SK-N-SH (cell line): ENCODE data around the gene MYCL. TPM values are rescaled to one million over a fixed set of nuclear protein-coding genes. Genes with fewer than 3 reads are reported as not detected.

ENCODE experiments used
- CTCF ChIA-PET: fragments of 300-600, 350-600 bp; formaldehyde crosslinking; extraction: SDS; loops from one replicate; lab custom pipeline; 2021; lab: Yijun Ruan, JAX
- POLR2A ChIA-PET: fragments of 350-600 bp; sonication (Branson Sonifier 250); formaldehyde crosslinking; extraction: SDS; loops from one replicate; lab custom pipeline; 2020; ENCODE audit warnings: antibody characterized with exemption, inconsistent platforms; lab: Yijun Ruan, JAX
- DNase-seq: peaks from one replicate; pipeline ENCODE4 v3.0.0; 2012
- H2AFZ ChIP-seq: fragments of 200-600 bp; sonication (generic); 2 replicates; pipeline ENCODE4 v1.8.1; 2016; ENCODE audit warnings: antibody characterized with exemption, mild to moderate bottlenecking, low read depth
- H3F3A ChIP-seq: fragments of 200-600 bp; sonication (generic); replicated peaks from 2 replicates; pipeline ENCODE3; 2016; ENCODE audit warnings: antibody characterized with exemption, mild to moderate bottlenecking; ENCODE audit not compliant: insufficient read depth
- H3K27ac ChIP-seq, 2 experiments: fragments of 200-500 bp in 1 of 2; fragments of 200-600 bp in 1 of 2; sonication (Bioruptor generic) in 1 of 2; sonication (generic), shearing (Covaris generic) in 1 of 2; 2 replicates each; pipeline versions ENCODE4 v1.5.1 to v1.6.1; 2014 to 2016; ENCODE audit warnings: low read depth in 2 of 2, inconsistent platforms in 1 of 2, low read length in 1 of 2, mild to moderate bottlenecking in 1 of 2, mixed read lengths in 1 of 2
- H3K27me3 ChIP-seq: fragments of 200-600 bp; sonication (generic), shearing (Covaris generic); 2 replicates; pipeline ENCODE4 v1.6.1; 2016; ENCODE audit warnings: mixed run types; ENCODE audit not compliant: insufficient read depth
- H3K36me3 ChIP-seq, 2 experiments: fragments of 200-500 bp in 1 of 2; fragments of 200-600 bp in 1 of 2; sonication (Bioruptor generic) in 1 of 2; sonication (generic) in 1 of 2; replicated peaks in 1 of 2; 2 replicates each; pipeline versions ENCODE3 to v1.5.1; 2014 to 2016; ENCODE audit warnings: low read length in 1 of 2, mild to moderate bottlenecking in 1 of 2; ENCODE audit not compliant: insufficient read depth in 2 of 2, control insufficient read depth in 1 of 2
- H3K4me1 ChIP-seq, 2 experiments: fragments of 200-500 bp in 1 of 2; fragments of 200-600 bp in 1 of 2; sonication (Bioruptor generic) in 1 of 2; sonication (generic), shearing (Covaris generic) in 1 of 2; 2 replicates each; pipeline versions ENCODE4 v1.5.1 to v1.6.1; 2014 to 2016; ENCODE audit warnings: low read depth in 1 of 2, low read length in 1 of 2, mixed run types in 1 of 2; ENCODE audit not compliant: insufficient read depth in 2 of 2, control insufficient read depth in 1 of 2
- H3K4me2 ChIP-seq: fragments of 200-600 bp; sonication (generic), shearing (Covaris generic); 2 replicates; pipeline ENCODE4 v1.6.1; 2017; ENCODE audit warnings: mixed run types
- H3K4me3 ChIP-seq, 2 experiments: fragments of 200-500 bp in 1 of 2; fragments of 200-600 bp in 1 of 2; sonication (Bioruptor generic) in 1 of 2; sonication (generic), shearing (Covaris generic) in 1 of 2; 2 replicates each; pipeline versions ENCODE4 v1.5.1 to v1.8.1; 2014 to 2016; ENCODE audit warnings: low read depth in 2 of 2, inconsistent platforms in 1 of 2, low read length in 1 of 2, mild to moderate bottlenecking in 1 of 2, mixed read lengths in 1 of 2, moderate library complexity in 1 of 2
- H3K79me2 ChIP-seq: fragments of 200-600 bp; sonication (generic); 2 replicates; pipeline ENCODE4 v1.8.1; 2017; ENCODE audit warnings: mild to moderate bottlenecking; ENCODE audit not compliant: insufficient read depth
- H3K9ac ChIP-seq: fragments of 200-600 bp; sonication (generic); 2 replicates; pipeline ENCODE4 v1.6.1; 2017; ENCODE audit warnings: mixed run types
- H3K9me2 ChIP-seq: fragments of 200-600 bp; sonication (generic); 2 replicates; pipeline ENCODE4 v1.6.1; 2017; ENCODE audit warnings: mixed run types
- H3K9me3 ChIP-seq: fragments of 200-600 bp; sonication (generic); 2 replicates; pipeline ENCODE4 v1.6.1; 2017; ENCODE audit warnings: mixed run types, mild to moderate bottlenecking, moderate library complexity
- H4K20me1 ChIP-seq: fragments of 200-600 bp; sonication (generic); 2 replicates; pipeline ENCODE4 v1.6.1; 2017; ENCODE audit warnings: mild to moderate bottlenecking, mixed run types; ENCODE audit not compliant: insufficient read depth
- CHD2 ChIP-seq: fragments of 150-350 bp; IDR thresholded peaks from 2 replicates; pipeline ENCODE4 v1.6.1; 2018; ENCODE audit warnings: low read length; ENCODE audit not compliant: partially characterized antibody
- CTCF ChIP-seq: fragments of 200-600 bp; sonication (generic); IDR thresholded peaks from 2 replicates; pipeline ENCODE4 v1.6.1; 2017; ENCODE audit warnings: antibody characterized with exemption, mild to moderate bottlenecking, moderate library complexity
- ELF1 ChIP-seq: IDR thresholded peaks from 2 replicates; pipeline ENCODE4 v1.4.0; 2012
- EP300 ChIP-seq, 2 experiments: IDR thresholded peaks; 2 replicates each; pipeline versions ENCODE4 v1.4.0 to v1.6.1; 2012; ENCODE audit warnings: borderline replicate concordance in 1 of 2, low read depth in 1 of 2, low read length in 1 of 2
- FOSL2 ChIP-seq: IDR thresholded peaks from 2 replicates; pipeline ENCODE4 v1.4.0; 2012; ENCODE audit warnings: low read depth, mild to moderate bottlenecking, moderate library complexity, borderline replicate concordance
- FOXJ3 ChIP-seq: sonication (generic); formaldehyde crosslinking; IDR thresholded peaks from 2 replicates; pipeline ENCODE4 v1.5.1; 2020; ENCODE audit warnings: mild to moderate bottlenecking, missing genetic modification reagents
- GABPA ChIP-seq: IDR thresholded peaks from 2 replicates; pipeline ENCODE4 v1.4.0; 2012; ENCODE audit warnings: low read depth, mild to moderate bottlenecking
- JUND ChIP-seq: IDR thresholded peaks from 2 replicates; pipeline ENCODE4 v1.4.0; 2012
- MXI1 ChIP-seq: IDR thresholded peaks from 2 replicates; pipeline ENCODE4 v1.6.1; 2012; ENCODE audit warnings: mild to moderate bottlenecking, low read depth, low read length, improper control_type of control experiment
- POLR2AphosphoS5 ChIP-seq: IDR thresholded peaks from 2 replicates; pipeline ENCODE4 v1.6.1; 2012; ENCODE audit warnings: low read depth, low read length
- RAD21 ChIP-seq: IDR thresholded peaks from 2 replicates; pipeline ENCODE4 v1.6.1; 2012; ENCODE audit warnings: mild to moderate bottlenecking, low read length
- RCOR1 ChIP-seq: fragments of 150-350 bp; IDR thresholded peaks from 2 replicates; pipeline ENCODE4 v1.6.1; 2017; ENCODE audit warnings: antibody characterized with exemption, low read length
- SIN3A ChIP-seq: IDR thresholded peaks from 2 replicates; pipeline ENCODE4 v1.6.1; 2012; ENCODE audit warnings: low read depth, mild to moderate bottlenecking, low read length, moderate library complexity, borderline replicate concordance
- SMC3 ChIP-seq: IDR thresholded peaks from 2 replicates; pipeline ENCODE4 v1.6.1; 2012; ENCODE audit warnings: low read depth, low read length, improper control_type of control experiment
- TCF12 ChIP-seq: IDR thresholded peaks from 2 replicates; pipeline ENCODE4 v1.4.0; 2012
- TEAD4 ChIP-seq: IDR thresholded peaks from 2 replicates; pipeline ENCODE4 v1.4.0; 2012; ENCODE audit warnings: mild to moderate bottlenecking, borderline replicate concordance; ENCODE audit not compliant: insufficient read depth
- USF2 ChIP-seq: fragments of 150-350 bp; IDR thresholded peaks from 2 replicates; pipeline ENCODE4 v1.6.1; 2017; ENCODE audit warnings: antibody characterized with exemption, low read length, low read depth, borderline replicate concordance
- ZBTB33 ChIP-seq: IDR thresholded peaks from 2 replicates; pipeline ENCODE4 v1.4.0; 2012; ENCODE audit warnings: low read depth, borderline replicate concordance
- WGBS: methylation state at CpG from one replicate; pipeline ENCODE4 v1.1.6; 2017; ENCODE audit warnings: low lambda C conversion rate; 5-methylcytosine and 5-hydroxymethylcytosine counted together
- polyA plus RNA-seq, 3 experiments: library from polyadenylated mRNA; depleted of rRNA; stranded (reverse); fragments of >200 nt; gene quantifications; 2 replicates each; pipeline ENCODE4 v1.2.3, GENCODE V29; 2012

Gene MYCL
- polyA plus RNA-seq, 1 of the 3 experiments (the other 2 are of a cell fraction) = 0.48 TPM

- TF ChIP-seq TEAD4 = no peak
- TF ChIP-seq EP300 (IDR thresholded peaks at IDR 0.05; ENCODE audit: borderline replicate concordance in 1 of 2, low read depth in 1 of 2, low read length in 1 of 2) = no peak
- no peak for TF ChIP-seq RAD21
- TF ChIP-seq SIN3A = no peak
- TF ChIP-seq ZBTB33 = no peak
Measured at GRCh38 chr1:39946216-39946615, 44.5 kb upstream of the MYCL start (continued).

- Histone ChIP-seq H3K27ac (no peak overlapping the region), H3K4me3 (no peak overlapping the region), H2AFZ (no peak overlapping the region), H3K79me2 (no peaks in the 10 kb centered on the region), H3K4me1 (no peaks in the 10 kb centered on the region; a peak in 1 of 4 replicates), H4K20me1 (no peaks in the 10 kb centered on the region), H3K27me3 (peaks cover 5% of the 10 kb centered on the region; the same call in 1 of the 2 replicates), H3K9ac (no peak overlapping the region), H3K9me2 (no peaks in the 10 kb centered on the region), H3F3A (no peaks in the 10 kb centered on the region), H3K4me2 (no peak overlapping the region), H3K9me3 (no peaks in the 10 kb centered on the region), H3K36me3 (no peaks in the 10 kb centered on the region)
- ChIA-PET CTCF (no interaction called here), POLR2A (no interaction called here)
- 53% methylated on average over 8 of the region's 8 CpGs for WGBS
- no peak for TF ChIP-seq RCOR1
- no peak for TF ChIP-seq TCF12
- no peak for TF ChIP-seq JUND
- TF ChIP-seq POLR2AphosphoS5 = no peak
- no peak for DNase-seq
Measured at GRCh38 chr1:39944410-39945112, 42.8 kb upstream of the MYCL start.

- no peak for DNase-seq
- Histone ChIP-seq H3K36me3 (no peaks in the 10 kb centered on the region), H3K9me2 (no peaks in the 10 kb centered on the region), H3K9me3 (no peaks in the 10 kb centered on the region), H2AFZ (no peak overlapping the region), H3K4me3 (no peak overlapping the region), H4K20me1 (no peaks in the 10 kb centered on the region), H3K4me2 (no peak overlapping the region), H3F3A (no peaks in the 10 kb centered on the region), H3K27ac (no peak overlapping the region)
- 84% methylated on average over 14 of the region's 14 CpGs for WGBS
- POLR2A ChIA-PET = no interaction called here
- TF ChIP-seq USF2 (no peak), SIN3A (no peak), JUND (no peak), ELF1 (no peak), CHD2 (no peak), TEAD4 (no peak), MXI1 (no peak), EP300 (IDR thresholded peaks at IDR 0.05; ENCODE audit: borderline replicate concordance in 1 of 2, low read depth in 1 of 2, low read length in 1 of 2) (no peak), FOSL2 (no peak), CTCF (no peak), GABPA (no peak), SMC3 (no peak), FOXJ3 (no peak)
- TF ChIP-seq, all 33 proteins: peak for 0
- H3K79me2 ChIP-seq = no peaks in the 10 kb centered on the region
- H3K9ac ChIP-seq = no peak overlapping the region
- CTCF ChIA-PET = interaction anchor here (1.1 to 1.8 kb wide), 3 partner anchors 28 to 89 kb away, joined by 3 to 5 read pairs (median 4); partner anchors contain the start of gene MYCL
- no peaks in the 10 kb centered on the region; a peak in 1 of 4 replicates for H3K4me1 ChIP-seq
- peaks cover 5% of the 10 kb centered on the region; the same call in 1 of the 2 replicates for H3K27me3 ChIP-seq
Measured at GRCh38 chr1:39943471-39944290, 42.0 kb upstream of the MYCL start.
